Keratinocyte (primary cell): ENCODE data around the gene ALX1.

Experiments used
- EZH2 ChIP-seq: IDR thresholded peaks from one replicate; pipeline ENCODE4 v1.6.1; 2012; ENCODE audit warnings: inconsistent platforms, mild to moderate bottlenecking, low read length, moderate library complexity
- TF ChIP-seq, protein P1 (sequence below), 3 experiments: IDR thresholded peaks in 1 of 3; conservative IDR thresholded peaks in 1 of 3; optimal IDR thresholded peaks in 1 of 3; 2 replicates in 2 of 3; 3 replicates in 1 of 3; pipeline versions ENCODE3 to v1.5.1; 2011; ENCODE audit warnings: low read length in 3 of 3, mild to moderate bottlenecking in 3 of 3, moderate library complexity in 2 of 3, control low read depth in 1 of 3, inconsistent platforms in 1 of 3; ENCODE audit not compliant: insufficient read depth in 2 of 3; ENCODE audit errors: extremely low read depth in 1 of 3

DNA sequence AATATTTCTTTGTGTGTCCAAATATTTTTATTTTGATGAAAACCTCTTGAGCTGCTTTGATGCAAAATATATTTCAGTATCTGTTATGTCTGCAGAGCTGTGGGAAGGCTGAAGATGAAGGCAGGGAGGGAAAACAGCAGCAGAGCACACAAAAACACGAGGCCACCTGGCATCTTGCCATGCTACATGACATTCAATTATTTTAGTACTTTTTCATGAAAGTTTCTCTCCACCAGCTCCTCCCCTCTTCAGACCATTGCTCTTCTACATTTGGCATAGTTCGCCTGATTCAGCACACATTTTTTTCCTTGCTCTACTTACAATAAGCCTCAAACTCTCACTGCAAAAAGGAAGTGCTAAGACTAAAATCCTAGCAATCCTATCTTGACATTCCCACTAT is 4.6 kb upstream of the ALX1 start:
- TF ChIP-seq, protein P1, sequence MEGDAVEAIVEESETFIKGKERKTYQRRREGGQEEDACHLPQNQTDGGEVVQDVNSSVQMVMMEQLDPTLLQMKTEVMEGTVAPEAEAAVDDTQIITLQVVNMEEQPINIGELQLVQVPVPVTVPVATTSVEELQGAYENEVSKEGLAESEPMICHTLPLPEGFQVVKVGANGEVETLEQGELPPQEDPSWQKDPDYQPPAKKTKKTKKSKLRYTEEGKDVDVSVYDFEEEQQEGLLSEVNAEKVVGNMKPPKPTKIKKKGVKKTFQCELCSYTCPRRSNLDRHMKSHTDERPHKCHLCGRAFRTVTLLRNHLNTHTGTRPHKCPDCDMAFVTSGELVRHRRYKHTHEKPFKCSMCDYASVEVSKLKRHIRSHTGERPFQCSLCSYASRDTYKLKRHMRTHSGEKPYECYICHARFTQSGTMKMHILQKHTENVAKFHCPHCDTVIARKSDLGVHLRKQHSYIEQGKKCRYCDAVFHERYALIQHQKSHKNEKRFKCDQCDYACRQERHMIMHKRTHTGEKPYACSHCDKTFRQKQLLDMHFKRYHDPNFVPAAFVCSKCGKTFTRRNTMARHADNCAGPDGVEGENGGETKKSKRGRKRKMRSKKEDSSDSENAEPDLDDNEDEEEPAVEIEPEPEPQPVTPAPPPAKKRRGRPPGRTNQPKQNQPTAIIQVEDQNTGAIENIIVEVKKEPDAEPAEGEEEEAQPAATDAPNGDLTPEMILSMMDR (optimal IDR thresholded peaks at IDR 0.05 in 1 of 3, IDR thresholded peaks at IDR 0.05 in 1 of 3, conservative IDR thresholded peaks at IDR 0.05 in 1 of 3; ENCODE audit: extremely low read depth in 1 of 3, insufficient read depth in 2 of 3, low read length in 3 of 3), result no peak
- TF ChIP-seq EZH2, result no peak
